ENCODE data around the gene INTS11. TPM values are rescaled to one million over a fixed set of nuclear protein-coding genes. Genes with fewer than 3 reads are reported as not detected.
A peak's percentile ranks its signal among the peaks of the same experiment; 100 is the strongest.

Gene INTS11
- total and polyA plus RNA-seq, 2 donors from 2014 or later, result 73.6 to 100 TPM

DNA sequence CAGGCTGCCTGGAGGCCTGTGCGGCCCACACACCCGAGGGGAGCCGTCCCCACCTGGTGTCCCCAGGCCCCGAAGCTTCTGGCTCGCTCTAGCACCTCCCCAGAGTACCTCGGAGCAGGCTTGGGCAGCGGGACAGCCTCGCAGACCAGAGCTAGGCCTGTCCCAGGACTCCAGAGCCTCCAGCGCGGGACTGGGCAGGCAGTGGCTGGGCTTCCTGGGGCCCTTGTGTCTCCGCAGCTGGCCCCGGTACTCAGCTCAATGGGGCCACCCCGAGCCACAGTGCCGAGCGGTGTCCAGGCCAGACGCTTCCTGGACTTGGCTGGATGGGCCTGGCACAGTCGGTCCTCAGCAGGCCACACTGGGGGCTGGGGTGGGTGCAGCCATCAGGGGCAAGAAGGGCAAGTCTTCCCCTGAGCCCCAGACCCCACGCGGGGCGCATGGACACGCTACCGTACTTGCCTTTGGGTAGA lies 39.3 kb downstream of the INTS11 start:
- TF ChIP-seq, protein P1, sequence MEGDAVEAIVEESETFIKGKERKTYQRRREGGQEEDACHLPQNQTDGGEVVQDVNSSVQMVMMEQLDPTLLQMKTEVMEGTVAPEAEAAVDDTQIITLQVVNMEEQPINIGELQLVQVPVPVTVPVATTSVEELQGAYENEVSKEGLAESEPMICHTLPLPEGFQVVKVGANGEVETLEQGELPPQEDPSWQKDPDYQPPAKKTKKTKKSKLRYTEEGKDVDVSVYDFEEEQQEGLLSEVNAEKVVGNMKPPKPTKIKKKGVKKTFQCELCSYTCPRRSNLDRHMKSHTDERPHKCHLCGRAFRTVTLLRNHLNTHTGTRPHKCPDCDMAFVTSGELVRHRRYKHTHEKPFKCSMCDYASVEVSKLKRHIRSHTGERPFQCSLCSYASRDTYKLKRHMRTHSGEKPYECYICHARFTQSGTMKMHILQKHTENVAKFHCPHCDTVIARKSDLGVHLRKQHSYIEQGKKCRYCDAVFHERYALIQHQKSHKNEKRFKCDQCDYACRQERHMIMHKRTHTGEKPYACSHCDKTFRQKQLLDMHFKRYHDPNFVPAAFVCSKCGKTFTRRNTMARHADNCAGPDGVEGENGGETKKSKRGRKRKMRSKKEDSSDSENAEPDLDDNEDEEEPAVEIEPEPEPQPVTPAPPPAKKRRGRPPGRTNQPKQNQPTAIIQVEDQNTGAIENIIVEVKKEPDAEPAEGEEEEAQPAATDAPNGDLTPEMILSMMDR (IDR thresholded peaks at IDR 0.05; ENCODE audit: borderline replicate concordance, extremely low read depth, insufficient read depth), result no peak
- Histone ChIP-seq H3K9ac (ENCODE audit: low read length in 3 of 3) (no peak overlapping the region), H3K9me3 (ENCODE audit: control insufficient read depth in 2 of 3, insufficient read depth in 1 of 3, low read length in 3 of 3) (no peaks in the 10 kb centered on the region), H3K4me3 (ENCODE audit: low read length in 3 of 3) (no peak overlapping the region), H3K36me3 (ENCODE audit: control insufficient read depth in 2 of 3, insufficient read depth in 3 of 3, low read length in 3 of 3) (no peaks in the 10 kb centered on the region), H3K27ac (ENCODE audit: low read depth in 2 of 2, low read length in 2 of 2) (no peak overlapping the region), H3K4me1 (ENCODE audit: control insufficient read depth in 2 of 3, insufficient read depth in 2 of 3, low read depth in 1 of 3, low read length in 3 of 3) (peaks cover 0 to 13% (median 6%) of the 10 kb centered on the region in 3 donors), H3K27me3 (ENCODE audit: control insufficient read depth, insufficient read depth, low read length) (no peaks in the 10 kb centered on the region)
- FAIRE-seq (no peak), DNase-seq (peak in 1 of 5 donors; percentile 74)
- intact Hi-C loops (cut with DNase I), result no loop called here

DNA sequence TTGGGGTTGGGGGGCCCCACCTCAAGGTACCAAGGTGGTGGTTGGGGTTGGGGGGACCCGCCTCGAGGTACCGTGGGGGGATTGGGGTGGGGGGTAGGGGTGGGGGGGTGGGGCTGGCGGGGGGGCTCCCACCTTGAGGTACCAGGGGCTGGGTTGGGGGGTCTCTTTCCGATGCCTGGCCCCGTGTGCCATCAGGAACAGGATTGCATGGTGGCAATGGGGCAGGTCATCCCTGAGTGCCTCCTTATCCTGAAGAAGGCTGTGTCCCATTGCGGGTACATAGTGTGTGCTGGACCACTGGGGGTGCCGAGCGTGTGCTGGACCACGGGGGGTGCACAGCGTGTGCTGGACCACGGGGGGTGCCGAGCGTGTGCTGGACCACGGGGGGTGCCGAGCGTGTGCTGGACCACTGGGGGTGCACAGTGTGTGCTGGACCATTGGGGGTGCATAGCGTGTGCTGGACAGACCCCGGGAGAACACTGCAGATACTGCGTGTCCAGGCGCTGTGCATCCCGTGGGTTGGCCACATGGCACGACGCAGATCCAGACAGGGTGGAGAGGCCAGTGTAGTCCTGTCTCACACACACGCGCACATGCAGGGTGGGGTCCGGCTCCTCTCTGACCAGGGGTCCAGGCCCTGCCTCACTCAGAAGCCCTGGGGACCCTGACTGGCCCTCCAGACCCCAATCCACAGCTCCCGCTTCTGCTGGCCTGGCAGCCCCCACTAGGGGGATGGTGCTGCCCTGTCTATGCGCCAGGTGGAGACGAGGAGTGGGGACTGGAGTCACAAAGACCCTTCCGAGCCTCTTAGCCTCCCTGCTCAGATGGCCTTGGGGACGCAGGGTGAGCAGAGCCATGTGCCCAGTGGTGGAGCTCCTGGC lies 40.0 kb downstream of the INTS11 start:
- TF ChIP-seq, protein P1 (IDR thresholded peaks at IDR 0.05; ENCODE audit: borderline replicate concordance, extremely low read depth, insufficient read depth), result no peak
- no peak overlapping the region for H3K4me3 ChIP-seq (ENCODE audit: low read length in 3 of 3)
- no peaks in the 10 kb centered on the region for H3K9me3 ChIP-seq (ENCODE audit: control insufficient read depth in 2 of 3, insufficient read depth in 1 of 3, low read length in 3 of 3)
- no peak overlapping the region for H3K27ac ChIP-seq (ENCODE audit: low read depth in 2 of 2, low read length in 2 of 2)
- H3K27me3 ChIP-seq (ENCODE audit: control insufficient read depth, insufficient read depth, low read length), result no peaks in the 10 kb centered on the region
- DNase-seq, result peak in 2 of 5 donors; percentile 58 to 67
- intact Hi-C loops (cut with DNase I), result no loop called here
- H3K36me3 ChIP-seq (ENCODE audit: control insufficient read depth in 2 of 3, insufficient read depth in 3 of 3, low read length in 3 of 3), result no peaks in the 10 kb centered on the region
- peaks cover 0 to 13% (median 6%) of the 10 kb centered on the region in 3 donors for H3K4me1 ChIP-seq (ENCODE audit: control insufficient read depth in 2 of 3, insufficient read depth in 2 of 3, low read depth in 1 of 3, low read length in 3 of 3)
- H3K9ac ChIP-seq (ENCODE audit: low read length in 3 of 3), result no peak overlapping the region
- FAIRE-seq, result no peak

DNA sequence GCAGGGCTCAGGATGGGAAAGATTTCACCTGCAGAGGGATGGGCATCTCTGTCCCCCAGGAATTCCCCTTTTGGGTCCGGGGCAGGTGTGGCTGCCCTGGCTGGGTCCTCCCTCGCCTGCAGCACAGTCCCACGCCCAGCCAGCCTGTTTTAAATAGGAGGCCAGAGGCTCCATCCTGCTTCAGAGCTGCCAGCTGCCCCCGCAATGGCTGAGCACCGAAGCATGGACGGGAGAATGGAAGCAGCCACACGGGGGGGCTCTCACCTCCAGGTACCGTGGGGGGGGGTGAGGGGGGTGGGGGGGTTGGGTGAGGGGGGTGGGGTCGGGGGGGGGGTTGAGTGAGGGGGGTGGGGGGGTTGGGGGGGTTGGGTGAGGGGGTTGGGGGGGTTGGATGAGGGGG lies 40.6 kb downstream of the INTS11 start:
- TF ChIP-seq, protein P1 (IDR thresholded peaks at IDR 0.05; ENCODE audit: borderline replicate concordance, extremely low read depth, insufficient read depth), result no peak
- Histone ChIP-seq H3K9me3 (ENCODE audit: control insufficient read depth in 2 of 3, insufficient read depth in 1 of 3, low read length in 3 of 3) (no peaks in the 10 kb centered on the region), H3K27me3 (ENCODE audit: control insufficient read depth, insufficient read depth, low read length) (no peaks in the 10 kb centered on the region), H3K4me1 (ENCODE audit: control insufficient read depth in 2 of 3, insufficient read depth in 2 of 3, low read depth in 1 of 3, low read length in 3 of 3) (peaks cover 0 to 13% (median 6%) of the 10 kb centered on the region in 3 donors), H3K4me3 (ENCODE audit: low read length in 3 of 3) (no peak overlapping the region), H3K36me3 (ENCODE audit: control insufficient read depth in 2 of 3, insufficient read depth in 3 of 3, low read length in 3 of 3) (no peaks in the 10 kb centered on the region), H3K9ac (ENCODE audit: low read length in 3 of 3) (no peak overlapping the region), H3K27ac (ENCODE audit: low read depth in 2 of 2, low read length in 2 of 2) (no peak overlapping the region)
- intact Hi-C loops (cut with DNase I), result no loop called here
- DNase-seq (peak; percentile 70 to 85 (median 78)), FAIRE-seq (no peak)
